ENCODE measurements around the gene CHRNA4.

DNA sequence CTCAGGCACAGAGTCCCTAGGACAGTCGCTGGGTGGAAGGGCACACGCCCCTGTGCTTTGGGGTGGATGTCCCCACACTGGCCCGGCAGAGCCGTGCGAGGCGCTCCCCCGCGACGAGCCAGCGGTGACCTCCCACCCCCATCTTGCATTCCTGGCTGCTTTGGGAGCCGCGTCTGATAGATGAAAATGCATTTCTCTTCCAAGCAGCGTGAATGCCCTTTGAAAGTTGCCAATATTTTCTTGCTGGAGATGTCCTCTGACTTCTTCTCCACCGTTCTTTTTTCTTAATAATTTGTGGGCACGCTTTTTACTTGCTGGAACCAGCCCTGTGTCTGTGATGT is 38.2 kb downstream of the CHRNA4 start:
- TF ChIP-seq, protein P1, sequence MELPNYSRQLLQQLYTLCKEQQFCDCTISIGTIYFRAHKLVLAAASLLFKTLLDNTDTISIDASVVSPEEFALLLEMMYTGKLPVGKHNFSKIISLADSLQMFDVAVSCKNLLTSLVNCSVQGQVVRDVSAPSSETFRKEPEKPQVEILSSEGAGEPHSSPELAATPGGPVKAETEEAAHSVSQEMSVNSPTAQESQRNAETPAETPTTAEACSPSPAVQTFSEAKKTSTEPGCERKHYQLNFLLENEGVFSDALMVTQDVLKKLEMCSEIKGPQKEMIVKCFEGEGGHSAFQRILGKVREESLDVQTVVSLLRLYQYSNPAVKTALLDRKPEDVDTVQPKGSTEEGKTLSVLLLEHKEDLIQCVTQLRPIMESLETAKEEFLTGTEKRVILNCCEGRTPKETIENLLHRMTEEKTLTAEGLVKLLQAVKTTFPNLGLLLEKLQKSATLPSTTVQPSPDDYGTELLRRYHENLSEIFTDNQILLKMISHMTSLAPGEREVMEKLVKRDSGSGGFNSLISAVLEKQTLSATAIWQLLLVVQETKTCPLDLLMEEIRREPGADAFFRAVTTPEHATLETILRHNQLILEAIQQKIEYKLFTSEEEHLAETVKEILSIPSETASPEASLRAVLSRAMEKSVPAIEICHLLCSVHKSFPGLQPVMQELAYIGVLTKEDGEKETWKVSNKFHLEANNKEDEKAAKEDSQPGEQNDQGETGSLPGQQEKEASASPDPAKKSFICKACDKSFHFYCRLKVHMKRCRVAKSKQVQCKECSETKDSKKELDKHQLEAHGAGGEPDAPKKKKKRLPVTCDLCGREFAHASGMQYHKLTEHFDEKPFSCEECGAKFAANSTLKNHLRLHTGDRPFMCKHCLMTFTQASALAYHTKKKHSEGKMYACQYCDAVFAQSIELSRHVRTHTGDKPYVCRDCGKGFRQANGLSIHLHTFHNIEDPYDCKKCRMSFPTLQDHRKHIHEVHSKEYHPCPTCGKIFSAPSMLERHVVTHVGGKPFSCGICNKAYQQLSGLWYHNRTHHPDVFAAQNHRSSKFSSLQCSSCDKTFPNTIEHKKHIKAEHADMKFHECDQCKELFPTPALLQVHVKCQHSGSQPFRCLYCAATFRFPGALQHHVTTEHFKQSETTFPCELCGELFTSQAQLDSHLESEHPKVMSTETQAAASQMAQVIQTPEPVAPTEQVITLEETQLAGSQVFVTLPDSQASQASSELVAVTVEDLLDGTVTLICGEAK (IDR thresholded peaks at IDR 0.05), result no peak
- TF ChIP-seq, protein P1 (CRISPR knock-in tag; IDR thresholded peaks at IDR 0.05), result no peak
- TF ChIP-seq POLR2A (IDR thresholded peaks at IDR 0.05; ENCODE audit: insufficient read depth in 1 of 2, low read depth in 2 of 2, low read length in 2 of 2), result no peak
- TF ChIP-seq, protein P2, sequence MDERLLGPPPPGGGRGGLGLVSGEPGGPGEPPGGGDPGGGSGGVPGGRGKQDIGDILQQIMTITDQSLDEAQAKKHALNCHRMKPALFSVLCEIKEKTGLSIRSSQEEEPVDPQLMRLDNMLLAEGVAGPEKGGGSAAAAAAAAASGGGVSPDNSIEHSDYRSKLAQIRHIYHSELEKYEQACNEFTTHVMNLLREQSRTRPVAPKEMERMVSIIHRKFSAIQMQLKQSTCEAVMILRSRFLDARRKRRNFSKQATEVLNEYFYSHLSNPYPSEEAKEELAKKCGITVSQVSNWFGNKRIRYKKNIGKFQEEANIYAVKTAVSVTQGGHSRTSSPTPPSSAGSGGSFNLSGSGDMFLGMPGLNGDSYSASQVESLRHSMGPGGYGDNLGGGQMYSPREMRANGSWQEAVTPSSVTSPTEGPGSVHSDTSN (CRISPR knock-in tag; IDR thresholded peaks at IDR 0.05), result no peak
- no peak for TF ChIP-seq MXD4 (CRISPR knock-in tag; IDR thresholded peaks at IDR 0.05)
- no peak for TF ChIP-seq ATF1 (CRISPR knock-in tag; IDR thresholded peaks at IDR 0.05)
- TF ChIP-seq RBAK (CRISPR knock-in tag; IDR thresholded peaks at IDR 0.05), result no peak
- TF ChIP-seq, protein P3, sequence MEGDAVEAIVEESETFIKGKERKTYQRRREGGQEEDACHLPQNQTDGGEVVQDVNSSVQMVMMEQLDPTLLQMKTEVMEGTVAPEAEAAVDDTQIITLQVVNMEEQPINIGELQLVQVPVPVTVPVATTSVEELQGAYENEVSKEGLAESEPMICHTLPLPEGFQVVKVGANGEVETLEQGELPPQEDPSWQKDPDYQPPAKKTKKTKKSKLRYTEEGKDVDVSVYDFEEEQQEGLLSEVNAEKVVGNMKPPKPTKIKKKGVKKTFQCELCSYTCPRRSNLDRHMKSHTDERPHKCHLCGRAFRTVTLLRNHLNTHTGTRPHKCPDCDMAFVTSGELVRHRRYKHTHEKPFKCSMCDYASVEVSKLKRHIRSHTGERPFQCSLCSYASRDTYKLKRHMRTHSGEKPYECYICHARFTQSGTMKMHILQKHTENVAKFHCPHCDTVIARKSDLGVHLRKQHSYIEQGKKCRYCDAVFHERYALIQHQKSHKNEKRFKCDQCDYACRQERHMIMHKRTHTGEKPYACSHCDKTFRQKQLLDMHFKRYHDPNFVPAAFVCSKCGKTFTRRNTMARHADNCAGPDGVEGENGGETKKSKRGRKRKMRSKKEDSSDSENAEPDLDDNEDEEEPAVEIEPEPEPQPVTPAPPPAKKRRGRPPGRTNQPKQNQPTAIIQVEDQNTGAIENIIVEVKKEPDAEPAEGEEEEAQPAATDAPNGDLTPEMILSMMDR (CRISPR knock-in tag; IDR thresholded peaks at IDR 0.05), result no peak
- no peak for TF ChIP-seq SP140L (CRISPR knock-in tag; IDR thresholded peaks at IDR 0.05; ENCODE audit: borderline replicate concordance)
- TF ChIP-seq, protein P4, sequence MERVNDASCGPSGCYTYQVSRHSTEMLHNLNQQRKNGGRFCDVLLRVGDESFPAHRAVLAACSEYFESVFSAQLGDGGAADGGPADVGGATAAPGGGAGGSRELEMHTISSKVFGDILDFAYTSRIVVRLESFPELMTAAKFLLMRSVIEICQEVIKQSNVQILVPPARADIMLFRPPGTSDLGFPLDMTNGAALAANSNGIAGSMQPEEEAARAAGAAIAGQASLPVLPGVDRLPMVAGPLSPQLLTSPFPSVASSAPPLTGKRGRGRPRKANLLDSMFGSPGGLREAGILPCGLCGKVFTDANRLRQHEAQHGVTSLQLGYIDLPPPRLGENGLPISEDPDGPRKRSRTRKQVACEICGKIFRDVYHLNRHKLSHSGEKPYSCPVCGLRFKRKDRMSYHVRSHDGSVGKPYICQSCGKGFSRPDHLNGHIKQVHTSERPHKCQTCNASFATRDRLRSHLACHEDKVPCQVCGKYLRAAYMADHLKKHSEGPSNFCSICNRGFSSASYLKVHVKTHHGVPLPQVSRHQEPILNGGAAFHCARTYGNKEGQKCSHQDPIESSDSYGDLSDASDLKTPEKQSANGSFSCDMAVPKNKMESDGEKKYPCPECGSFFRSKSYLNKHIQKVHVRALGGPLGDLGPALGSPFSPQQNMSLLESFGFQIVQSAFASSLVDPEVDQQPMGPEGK (CRISPR knock-in tag; IDR thresholded peaks at IDR 0.05), result no peak
- TF ChIP-seq, protein P5, sequence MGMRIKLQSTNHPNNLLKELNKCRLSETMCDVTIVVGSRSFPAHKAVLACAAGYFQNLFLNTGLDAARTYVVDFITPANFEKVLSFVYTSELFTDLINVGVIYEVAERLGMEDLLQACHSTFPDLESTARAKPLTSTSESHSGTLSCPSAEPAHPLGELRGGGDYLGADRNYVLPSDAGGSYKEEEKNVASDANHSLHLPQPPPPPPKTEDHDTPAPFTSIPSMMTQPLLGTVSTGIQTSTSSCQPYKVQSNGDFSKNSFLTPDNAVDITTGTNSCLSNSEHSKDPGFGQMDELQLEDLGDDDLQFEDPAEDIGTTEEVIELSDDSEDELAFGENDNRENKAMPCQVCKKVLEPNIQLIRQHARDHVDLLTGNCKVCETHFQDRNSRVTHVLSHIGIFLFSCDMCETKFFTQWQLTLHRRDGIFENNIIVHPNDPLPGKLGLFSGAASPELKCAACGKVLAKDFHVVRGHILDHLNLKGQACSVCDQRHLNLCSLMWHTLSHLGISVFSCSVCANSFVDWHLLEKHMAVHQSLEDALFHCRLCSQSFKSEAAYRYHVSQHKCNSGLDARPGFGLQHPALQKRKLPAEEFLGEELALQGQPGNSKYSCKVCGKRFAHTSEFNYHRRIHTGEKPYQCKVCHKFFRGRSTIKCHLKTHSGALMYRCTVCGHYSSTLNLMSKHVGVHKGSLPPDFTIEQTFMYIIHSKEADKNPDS (CRISPR knock-in tag; IDR thresholded peaks at IDR 0.05), result no peak
